GM19328 (cell line): ENCODE measurements around the gene RBP3.
A peak's percentile ranks its signal among the peaks of the same experiment; 100 is the strongest.
"Not testable (repeated sequence)": the region's sequence is repeated elsewhere in the genome, so short reads cannot be mapped to it uniquely, and the experiment has no call there.

ENCODE experiments used
- ATAC-seq: cut with Tn5 transposase; IDR thresholded peaks from one replicate; pipeline ENCODE4 v1.9.1; 2021; ENCODE audit warnings: mild to moderate bottlenecking, moderate library complexity; ENCODE audit not compliant: unreplicated experiment

The RBP3 gene

GRCh38 chr10:47370015-47370767 lies 22.0 kb downstream of the RBP3 start:
- ATAC-seq: no peak

DNA sequence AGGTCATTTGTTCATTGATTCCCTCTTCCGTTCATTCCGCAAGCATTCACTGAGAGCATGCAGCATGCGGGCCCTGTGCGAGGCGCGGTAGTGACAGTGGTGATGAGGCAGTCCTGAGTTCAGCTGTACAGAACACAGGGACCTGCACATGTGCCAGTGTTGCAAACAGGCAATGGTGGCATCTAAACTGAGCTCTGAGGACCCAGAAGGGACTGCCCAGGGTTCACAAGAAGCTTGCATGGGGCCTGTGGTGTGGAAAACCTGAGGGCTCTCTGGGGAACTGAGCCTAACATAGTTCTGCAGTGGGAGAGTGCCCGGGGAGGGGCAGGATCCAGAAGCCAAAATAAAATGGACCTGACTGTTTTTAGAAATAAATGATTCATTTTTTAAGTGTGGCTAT lies 22.7 kb downstream of the RBP3 start:
- no peak for ATAC-seq

GRCh38 chr10:47371629-47372485 lies 23.7 kb downstream of the RBP3 start:
- no peak for ATAC-seq

GRCh38 chr10:47372726-47373125 lies 24.6 kb downstream of the RBP3 start:
- ATAC-seq: no peak

GRCh38 chr10:47374611-47375536 lies 26.7 kb downstream of the RBP3 start:
- no peak for ATAC-seq

DNA sequence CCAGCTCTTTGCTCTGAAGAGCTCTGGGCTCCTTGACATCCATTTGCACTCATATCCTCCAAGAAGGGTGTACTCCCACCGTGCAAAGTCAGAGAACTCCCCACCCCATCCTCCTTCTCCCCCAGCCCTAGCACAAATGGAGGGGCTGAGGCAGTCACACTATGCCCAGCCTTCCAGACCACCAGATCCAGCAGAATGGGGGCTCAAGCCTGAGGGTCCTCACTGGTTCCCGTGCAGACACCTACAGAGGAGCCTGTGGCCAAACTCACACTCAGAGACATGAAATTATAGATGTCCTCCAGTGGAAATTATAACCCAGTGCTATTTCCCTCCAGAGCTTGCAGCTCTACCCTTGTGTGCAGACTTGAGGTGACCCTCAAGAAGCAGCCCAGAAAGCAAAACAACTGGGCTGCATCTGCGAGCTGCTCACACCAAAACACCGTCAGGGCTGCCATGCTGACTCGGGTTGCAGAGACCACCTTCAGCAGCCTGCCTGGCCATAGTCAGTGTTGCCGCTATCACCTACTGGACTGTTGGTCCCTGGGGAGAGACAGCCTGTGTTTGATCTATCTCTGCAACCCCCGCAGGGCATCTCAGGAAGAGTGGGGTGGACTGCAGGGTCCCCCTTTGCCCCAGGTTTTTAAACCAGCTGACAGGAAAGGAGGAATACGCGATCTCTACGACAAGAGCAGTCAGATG lies 28.5 kb downstream of the RBP3 start:
- no peak for ATAC-seq

- ATAC-seq: no peak
These were observed 30.0 kb downstream of the RBP3 start for GRCh38 chr10:47378183-47378510.

DNA sequence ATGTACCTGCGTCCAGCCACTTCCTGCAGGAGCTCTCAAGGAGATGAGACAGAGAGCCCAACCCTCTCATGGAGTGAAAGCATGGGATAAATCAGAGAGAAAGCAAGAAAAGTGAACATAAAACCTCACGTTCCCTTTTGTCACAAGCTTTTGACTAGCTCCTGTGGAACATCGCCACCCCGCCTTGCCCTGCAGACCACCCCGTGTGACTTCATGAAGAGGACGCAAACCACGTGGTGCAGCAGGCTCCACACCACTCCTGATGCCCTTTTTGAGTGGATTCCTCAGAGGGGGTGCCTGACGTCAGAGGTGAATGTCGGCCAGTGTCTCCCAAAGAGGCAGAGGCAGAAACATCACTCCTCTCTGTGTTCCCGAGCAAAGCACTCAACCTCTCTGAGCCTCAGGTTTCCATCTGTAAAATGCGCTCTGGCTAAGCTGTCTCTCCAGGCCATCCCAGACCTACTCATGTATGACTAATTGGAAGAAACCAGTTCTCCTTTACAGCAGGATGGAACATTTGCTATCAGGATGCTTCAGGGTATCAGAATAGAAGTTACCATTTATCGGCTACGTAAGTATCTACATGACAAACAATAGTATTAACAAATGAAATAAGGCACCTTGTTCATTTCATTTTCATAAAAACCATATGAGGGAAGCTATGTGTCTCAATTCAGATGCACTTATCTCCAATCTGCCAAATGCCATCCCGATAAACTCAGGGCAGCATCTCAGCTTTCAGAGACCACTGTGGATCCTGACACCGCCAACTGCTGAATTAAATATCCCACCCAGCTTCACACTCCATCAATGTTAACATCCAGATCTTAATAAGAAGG lies 30.7 kb downstream of the RBP3 start:
- no peak for ATAC-seq

DNA sequence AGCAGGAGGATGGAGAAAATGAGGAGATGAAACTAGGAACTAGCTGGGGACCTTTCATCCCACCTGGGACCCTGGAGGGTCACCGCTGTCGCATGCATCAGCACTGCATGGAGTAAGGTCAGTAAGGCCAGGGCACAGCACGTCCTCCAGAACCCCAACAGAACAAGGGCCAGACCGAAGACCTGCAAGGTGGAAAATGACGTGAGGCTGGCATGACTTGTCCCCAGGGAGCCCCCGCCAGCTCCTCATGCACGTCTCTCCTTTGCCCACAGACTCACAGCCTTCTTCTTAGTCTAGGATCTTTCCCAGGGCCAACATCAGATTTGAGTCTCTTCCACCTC lies 31.3 kb downstream of the RBP3 start:
- no peak for ATAC-seq

- no peak for ATAC-seq
These were observed 31.7 kb downstream of the RBP3 start for GRCh38 chr10:47379901-47380300.

DNA sequence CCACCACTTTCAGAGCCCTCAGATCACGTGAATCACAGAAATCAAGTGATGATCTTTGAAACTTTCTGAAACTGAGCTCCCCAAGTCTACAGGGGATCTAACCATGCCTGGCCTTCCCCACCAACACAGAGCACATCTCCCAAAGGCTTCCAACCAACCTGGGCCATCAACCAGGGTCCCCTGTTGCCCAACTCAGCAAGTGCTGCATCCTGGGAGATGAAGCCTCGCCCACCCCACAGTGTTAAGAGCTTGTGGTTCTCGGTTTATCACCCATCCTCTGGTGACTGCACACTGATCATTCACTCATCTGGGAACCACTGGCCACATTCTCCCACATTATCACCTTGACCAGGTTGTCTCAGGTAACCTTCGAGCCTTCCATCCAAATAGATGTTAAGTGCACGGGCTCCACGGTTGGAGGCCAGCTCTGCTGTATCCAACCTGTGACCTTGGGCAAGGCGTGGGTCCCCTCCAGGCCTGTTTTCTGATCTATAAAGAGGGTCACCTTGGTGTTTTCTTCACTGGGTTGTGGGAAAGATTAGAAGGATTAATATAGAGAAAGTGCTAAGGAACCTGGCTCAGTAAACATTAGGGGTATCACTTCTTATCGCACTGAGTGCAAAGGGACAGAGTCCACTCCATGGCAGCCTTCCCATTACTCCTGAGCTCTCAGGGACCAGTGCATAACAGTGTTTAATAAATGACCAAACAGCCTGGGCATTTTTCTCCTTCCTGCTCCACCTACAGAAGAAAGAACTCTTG lies 32.4 kb downstream of the RBP3 start:
- no peak for ATAC-seq

- ATAC-seq: no peak
These were observed 32.9 kb downstream of the RBP3 start for GRCh38 chr10:47381103-47381395.

DNA sequence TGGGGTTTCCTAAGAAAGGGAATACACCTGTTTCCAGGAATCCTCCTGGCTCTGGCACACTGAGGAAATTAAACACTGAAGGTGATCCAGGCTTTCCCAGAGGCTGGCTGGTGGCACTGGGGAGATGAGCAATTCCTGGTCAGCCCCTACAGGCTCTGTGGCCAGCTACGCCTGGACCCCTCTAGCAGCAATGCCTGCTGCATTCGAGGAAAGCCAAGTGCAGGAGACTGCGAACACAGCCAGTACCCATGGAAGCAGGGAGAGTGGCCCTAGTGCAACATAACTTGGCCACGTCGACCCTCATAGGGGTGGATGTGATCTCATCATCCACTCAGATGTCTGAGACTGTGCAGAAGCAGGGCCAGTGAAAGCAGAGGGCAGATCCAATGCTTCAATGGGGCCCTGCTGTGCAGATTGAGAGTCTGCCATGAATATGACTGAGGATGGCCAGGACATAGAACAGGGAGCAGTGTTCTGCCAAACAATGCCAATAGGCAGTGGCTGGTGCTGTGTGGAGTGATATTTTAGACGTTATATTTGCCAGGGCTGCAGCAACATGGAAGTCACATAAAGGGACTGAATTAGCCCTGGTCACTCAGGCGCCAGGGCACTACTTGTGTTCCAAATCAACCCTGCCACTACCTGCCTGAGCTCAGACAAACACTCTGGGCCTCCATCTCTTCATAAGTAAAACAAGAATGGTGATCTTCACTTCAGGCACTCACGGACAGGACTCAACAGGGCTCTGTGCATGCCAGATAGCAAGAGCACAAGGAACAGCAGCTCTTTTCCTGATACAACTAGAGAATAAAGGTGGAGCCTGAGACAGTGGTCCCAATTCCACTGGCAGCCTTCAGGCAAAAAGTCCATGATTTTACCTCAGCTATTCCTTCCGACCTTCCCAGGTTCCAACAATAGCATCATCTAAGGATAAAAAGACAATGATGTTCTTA lies 33.5 kb downstream of the RBP3 start:
- no peak for ATAC-seq

GRCh38 chr10:47383261-47384147 lies 35.3 kb downstream of the RBP3 start:
- ATAC-seq: no peak

DNA sequence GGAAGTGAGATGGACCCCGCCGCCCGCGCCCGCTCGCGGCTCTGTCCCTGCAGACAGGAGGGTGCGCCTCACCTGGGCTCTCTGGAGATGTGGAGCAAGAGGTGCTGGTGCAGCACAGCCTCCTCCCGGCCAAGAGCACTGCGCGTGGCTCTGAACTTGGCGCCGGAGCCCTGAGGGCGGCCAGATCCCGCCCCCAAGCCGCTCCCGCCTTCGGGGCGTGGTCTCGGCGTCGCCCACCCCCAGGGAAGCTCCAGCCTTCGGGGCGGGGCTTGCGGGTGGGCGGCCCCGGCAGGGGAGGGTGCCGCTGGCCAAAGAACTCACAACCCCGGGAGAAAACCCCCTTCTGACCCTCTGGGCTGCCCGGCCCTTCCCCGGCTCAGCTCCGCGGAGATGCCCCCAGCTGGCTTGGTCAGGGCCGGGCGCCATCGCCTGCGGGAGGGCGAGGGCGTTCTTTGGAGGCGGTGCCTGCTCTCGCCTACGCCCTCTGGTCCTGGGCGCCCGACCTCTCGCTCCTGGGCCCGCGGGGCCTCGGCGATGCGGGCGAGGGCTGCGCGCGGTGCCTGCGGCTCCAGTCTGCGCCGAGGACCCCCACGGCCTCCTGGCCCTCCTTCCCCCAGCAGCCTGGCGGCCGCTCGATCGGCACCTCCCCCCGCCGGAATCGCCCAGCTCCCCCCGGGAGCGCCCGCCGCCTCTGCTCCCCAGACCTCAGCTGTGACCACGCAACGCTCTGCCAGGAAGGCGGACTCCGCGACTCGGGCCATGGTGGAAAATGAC lies 36.2 kb downstream of the RBP3 start, which contains the start of gene ZNF488:
ZNF488 (minus strand) TSS at position 146 of the 774 bp plus-strand sequence. CDS start 15,464 bp downstream, outside the sequence.
- ATAC-seq: peak; percentile 91

- ATAC-seq: not testable (repeated sequence)
These were observed 37.9 kb downstream of the RBP3 start for GRCh38 chr10:47386104-47386503.
